Karpas-422 (cell line): ENCODE measurements around the gene SPTBN1. TPM values are rescaled to one million over a fixed set of nuclear protein-coding genes. Genes with fewer than 3 reads are reported as not detected.

Experiments
- DNase-seq: peaks from one replicate; pipeline ENCODE4 v3.0.0-alpha.2; 2015
- H2AFZ ChIP-seq: fragments of 200-600 bp; sonication (generic); 2 replicates; pipeline ENCODE4 v1.6.1; 2014; ENCODE audit warnings: antibody characterized with exemption, low read length, mixed read lengths
- H3K27ac ChIP-seq: fragments of 200-600 bp; sonication (generic); 2 replicates; pipeline ENCODE4 v1.5.1; 2014; ENCODE audit warnings: mild to moderate bottlenecking, low read length, moderate library complexity
- H3K27me3 ChIP-seq: fragments of 200-600 bp; sonication (generic); 2 replicates; pipeline ENCODE4 v1.6.1; 2014; ENCODE audit warnings: low read length, mixed read lengths
- H3K36me3 ChIP-seq: fragments of 200-600 bp; sonication (generic); 2 replicates; pipeline ENCODE4 v1.6.1; 2014; ENCODE audit warnings: low read length, mixed read lengths; ENCODE audit not compliant: insufficient read depth
- H3K4me1 ChIP-seq: fragments of 200-600 bp; sonication (generic); 2 replicates; pipeline ENCODE4 v1.6.1; 2014; ENCODE audit warnings: mild to moderate bottlenecking, low read length, mixed read lengths
- H3K4me2 ChIP-seq: fragments of 200-600 bp; sonication (generic); 2 replicates; pipeline ENCODE4 v1.6.1; 2014; ENCODE audit warnings: low read length, low read depth, mild to moderate bottlenecking; ENCODE audit not compliant: poor library complexity, severe bottlenecking
- H3K4me3 ChIP-seq: fragments of 200-600 bp; sonication (generic); 2 replicates; pipeline ENCODE4 v1.5.1; 2014; ENCODE audit warnings: mild to moderate bottlenecking, antibody characterized with exemption, low read length, mixed read lengths
- H3K79me2 ChIP-seq: fragments of 200-600 bp; sonication (generic); 2 replicates; pipeline ENCODE4 v1.6.1; 2014; ENCODE audit warnings: mild to moderate bottlenecking, low read length, mixed read lengths
- H3K9ac ChIP-seq: fragments of 200-600 bp; sonication (generic); 2 replicates; pipeline ENCODE4 v1.6.0; 2014; ENCODE audit warnings: low read length
- H3K9me2 ChIP-seq: fragments of 200-600 bp; sonication (generic), shearing (Covaris generic); replicated peaks from 2 replicates; pipeline ENCODE4 v1.6.0; 2014; ENCODE audit warnings: mild to moderate bottlenecking, low read length, moderate library complexity; ENCODE audit not compliant: insufficient read depth
- H3K9me3 ChIP-seq: fragments of 300-700, 200-600 bp; sonication (generic); 2 replicates; pipeline ENCODE4 v1.6.1; 2014; ENCODE audit warnings: low read length, mixed read lengths
- H4K20me1 ChIP-seq: fragments of 200-600 bp; sonication (generic); 2 replicates; pipeline ENCODE4 v1.6.1; 2014; ENCODE audit warnings: mild to moderate bottlenecking, antibody characterized with exemption, low read length, low read depth; ENCODE audit not compliant: insufficient read depth
- total RNA-seq: library from RNA; depleted of rRNA; stranded (reverse); fragments of >200 nt; shearing (Covaris generic); gene quantifications from 2 replicates; pipeline ENCODE4 v1.2.3, GENCODE V29; 2014; ENCODE audit warnings: low replicate concordance

The SPTBN1 gene
- total RNA-seq, 1 experiment from 2014 or later: 6.2 TPM

DNA sequence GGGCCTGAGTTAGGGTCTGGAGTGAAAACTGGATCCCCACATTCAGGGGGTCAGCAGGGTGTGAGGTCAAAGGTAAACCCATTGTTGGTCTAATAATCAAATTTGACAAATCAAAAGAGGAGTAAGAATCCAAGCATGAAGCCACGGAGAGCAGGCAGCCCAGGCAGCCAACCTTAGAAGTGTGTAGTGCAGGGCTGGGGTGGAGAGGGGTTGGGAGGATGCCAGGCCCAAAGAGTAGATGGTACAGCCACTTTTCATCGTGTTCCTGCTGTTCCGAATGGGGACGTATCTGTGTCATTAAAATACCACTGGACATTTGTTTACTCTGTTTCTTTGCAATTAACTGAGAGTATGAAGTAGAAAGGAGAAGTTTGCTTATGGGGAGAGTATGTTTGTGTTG, 16.5 kb upstream of the SPTBN1 start:
- Histone ChIP-seq H3K27ac (no peak overlapping the region), H3K9ac (no peak overlapping the region), H3K27me3 (no peaks in the 10 kb centered on the region), H3K36me3 (no peaks in the 10 kb centered on the region), H2AFZ (no peak overlapping the region), H3K4me1 (no peaks in the 10 kb centered on the region), H3K9me2 (no peaks in the 10 kb centered on the region), H3K79me2 (no peaks in the 10 kb centered on the region), H3K4me3 (no peak overlapping the region), H3K4me2 (no peak overlapping the region), H3K9me3 (no peaks in the 10 kb centered on the region), H4K20me1 (no peaks in the 10 kb centered on the region)
- DNase-seq: no peak

DNA sequence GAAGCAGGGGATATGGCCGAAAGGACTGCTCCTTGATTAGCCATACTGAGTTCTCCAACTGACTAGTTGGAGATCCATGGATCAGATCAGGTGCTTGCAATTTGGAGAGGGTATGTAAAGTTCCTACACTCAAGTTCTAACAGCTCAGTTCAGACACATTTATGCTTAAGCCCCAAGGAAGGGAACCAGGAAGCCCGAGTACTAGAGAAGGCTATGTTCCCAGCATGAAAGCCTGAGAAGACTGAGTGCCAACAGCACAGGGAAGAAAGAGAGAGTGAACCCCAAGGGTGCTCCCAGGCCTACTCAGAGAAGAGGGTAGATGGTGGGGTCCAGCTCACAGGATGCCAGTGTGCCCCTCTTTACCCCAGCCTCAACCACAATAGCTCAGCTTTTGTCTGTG, 16.1 kb upstream of the SPTBN1 start:
- H3K9ac ChIP-seq: no peak overlapping the region

DNA sequence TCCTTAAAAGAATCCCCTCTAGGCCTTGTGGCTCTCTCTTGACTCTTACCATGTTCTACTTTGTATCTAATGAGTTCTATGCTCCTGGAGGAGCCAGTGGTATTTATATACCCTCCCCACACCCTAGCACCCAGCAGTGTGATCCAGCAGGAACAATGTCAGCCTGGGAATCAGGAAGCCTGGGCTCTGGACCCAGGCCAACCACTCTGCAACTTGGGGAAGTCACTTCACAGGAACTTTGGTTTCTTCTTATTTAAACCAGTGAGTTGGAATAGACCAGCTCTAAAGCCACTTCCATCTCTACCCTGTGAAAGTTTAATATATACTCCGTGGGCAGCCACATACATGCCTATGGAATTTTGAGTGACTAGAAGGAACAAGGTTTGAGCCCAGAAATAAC, 11.6 kb upstream of the SPTBN1 start:
- H3K36me3 ChIP-seq: no peaks in the 10 kb centered on the region
- no peak overlapping the region for H3K9ac ChIP-seq
- no peaks in the 10 kb centered on the region for H3K9me2 ChIP-seq
- H3K4me2 ChIP-seq: no peak overlapping the region
- DNase-seq: no peak
- H3K4me3 ChIP-seq: no peak overlapping the region
- no peaks in the 10 kb centered on the region for H3K9me3 ChIP-seq
- H3K79me2 ChIP-seq: no peaks in the 10 kb centered on the region
- no peak overlapping the region for H2AFZ ChIP-seq
- H3K27me3 ChIP-seq: no peaks in the 10 kb centered on the region
- H3K4me1 ChIP-seq: no peaks in the 10 kb centered on the region
- H4K20me1 ChIP-seq: no peaks in the 10 kb centered on the region
- no peak overlapping the region for H3K27ac ChIP-seq

More for the DNA sequence above, 16.1 kb upstream of the SPTBN1 start:
- no peaks in the 10 kb centered on the region for H3K9me2 ChIP-seq
- H3K4me2 ChIP-seq: no peak overlapping the region
- H2AFZ ChIP-seq: no peak overlapping the region
- no peaks in the 10 kb centered on the region for H3K36me3 ChIP-seq
- no peak overlapping the region for H3K27ac ChIP-seq
- no peak for DNase-seq
- H3K9me3 ChIP-seq: no peaks in the 10 kb centered on the region
- H3K79me2 ChIP-seq: no peaks in the 10 kb centered on the region
- H4K20me1 ChIP-seq: no peaks in the 10 kb centered on the region
- no peak overlapping the region for H3K4me3 ChIP-seq
- H3K4me1 ChIP-seq: no peaks in the 10 kb centered on the region
- H3K27me3 ChIP-seq: no peaks in the 10 kb centered on the region

DNA sequence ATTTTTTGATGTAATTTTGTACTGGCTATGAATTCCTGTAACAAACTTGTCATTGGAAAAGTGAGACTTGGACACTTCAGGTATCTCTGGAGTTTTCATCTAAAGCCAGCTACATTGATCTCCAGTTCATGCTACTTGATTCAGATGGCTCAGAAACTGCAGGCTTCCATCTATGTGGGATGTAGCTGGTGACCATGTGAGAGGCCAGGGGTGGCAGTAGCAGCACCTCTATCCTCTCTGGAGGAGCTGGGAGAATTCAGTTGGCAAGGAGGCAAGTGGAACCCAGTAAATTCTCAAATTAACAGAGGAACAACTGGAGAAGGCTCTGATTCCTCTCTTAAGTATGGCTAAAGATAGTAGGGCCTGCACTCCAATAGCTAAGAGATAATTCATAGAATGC, 10.0 kb upstream of the SPTBN1 start:
- H2AFZ ChIP-seq: no peak overlapping the region
- no peaks in the 10 kb centered on the region for H3K9me2 ChIP-seq
- H3K4me2 ChIP-seq: no peak overlapping the region
- no peaks in the 10 kb centered on the region for H4K20me1 ChIP-seq
- H3K27me3 ChIP-seq: no peaks in the 10 kb centered on the region
- no peaks in the 10 kb centered on the region for H3K9me3 ChIP-seq
- no peak for DNase-seq
- H3K4me1 ChIP-seq: no peaks in the 10 kb centered on the region
- H3K4me3 ChIP-seq: no peak overlapping the region
- no peaks in the 10 kb centered on the region for H3K79me2 ChIP-seq
- H3K27ac ChIP-seq: no peak overlapping the region
- H3K36me3 ChIP-seq: no peaks in the 10 kb centered on the region
- no peak overlapping the region for H3K9ac ChIP-seq

DNA sequence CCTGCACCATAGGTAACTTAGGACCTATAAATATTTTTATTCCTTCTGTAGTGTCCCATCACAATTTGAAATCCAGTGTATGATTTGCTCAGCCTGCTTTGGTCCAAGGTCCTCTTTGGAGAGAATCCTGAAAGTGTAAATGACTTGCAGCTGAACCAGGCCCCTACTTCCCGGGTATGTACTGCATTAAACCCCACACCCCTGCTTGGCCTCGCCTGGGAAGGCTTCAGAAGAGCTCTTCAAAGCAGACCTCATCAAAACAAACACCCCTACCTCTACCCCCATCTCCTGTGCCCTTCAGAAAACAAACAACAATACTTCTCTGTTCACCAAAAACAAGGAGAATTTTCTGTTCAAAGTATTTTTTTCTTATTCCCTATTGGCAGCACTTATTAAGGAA, 9.5 kb upstream of the SPTBN1 start:
- no peak overlapping the region for H3K4me2 ChIP-seq
- H3K36me3 ChIP-seq: no peaks in the 10 kb centered on the region
- H3K4me3 ChIP-seq: no peak overlapping the region
- H3K4me1 ChIP-seq: no peaks in the 10 kb centered on the region
- no peak overlapping the region for H3K9ac ChIP-seq
- no peaks in the 10 kb centered on the region for H3K9me3 ChIP-seq
- DNase-seq: no peak
- no peaks in the 10 kb centered on the region for H4K20me1 ChIP-seq
- no peak overlapping the region for H3K27ac ChIP-seq
- H2AFZ ChIP-seq: no peak overlapping the region
- no peaks in the 10 kb centered on the region for H3K9me2 ChIP-seq
- no peaks in the 10 kb centered on the region for H3K27me3 ChIP-seq
- H3K79me2 ChIP-seq: no peaks in the 10 kb centered on the region

DNA sequence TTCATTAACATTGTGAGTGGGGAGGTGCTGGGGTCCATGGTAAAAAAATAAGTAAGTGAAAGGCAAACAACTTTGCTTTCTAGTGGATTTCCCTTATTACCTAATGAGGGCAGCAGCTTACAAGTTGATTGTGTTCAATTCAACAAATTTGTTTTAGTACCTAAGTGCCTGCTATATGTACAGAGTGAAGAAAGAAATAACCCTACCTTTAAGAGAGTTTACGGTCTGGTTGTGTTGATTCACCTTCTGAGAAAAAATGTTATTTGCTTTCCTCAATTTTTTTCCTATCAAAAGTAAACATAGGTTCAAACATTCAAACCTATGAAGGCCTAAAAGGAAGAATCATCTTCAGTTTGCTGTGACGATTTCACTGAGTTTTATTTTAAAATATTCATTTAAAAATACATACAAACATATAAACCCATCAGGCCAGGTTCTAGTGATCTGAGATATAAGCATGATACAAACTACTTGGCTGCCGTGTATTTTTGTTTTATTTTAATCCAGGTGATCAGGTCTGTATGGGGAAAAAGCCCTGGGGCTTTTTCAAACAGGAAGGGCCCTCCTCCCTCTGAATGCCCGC, 1.5 kb upstream of the SPTBN1 start:
- Histone ChIP-seq H2AFZ (no peak overlapping the region), H3K4me2 (peak overlapping the region; percentile 100), H3K9me2 (no peaks in the 10 kb centered on the region), H3K9ac (no peak overlapping the region), H3K4me1 (peaks cover 23% of the 10 kb centered on the region), H3K36me3 (no peaks in the 10 kb centered on the region), H3K9me3 (no peaks in the 10 kb centered on the region), H3K27ac (no peak overlapping the region), H4K20me1 (no peaks in the 10 kb centered on the region), H3K79me2 (no peaks in the 10 kb centered on the region), H3K4me3 (no peak overlapping the region), H3K27me3 (peaks cover 3% of the 10 kb centered on the region; the same call in 1 of the 2 replicates)
- DNase-seq: no peak

DNA sequence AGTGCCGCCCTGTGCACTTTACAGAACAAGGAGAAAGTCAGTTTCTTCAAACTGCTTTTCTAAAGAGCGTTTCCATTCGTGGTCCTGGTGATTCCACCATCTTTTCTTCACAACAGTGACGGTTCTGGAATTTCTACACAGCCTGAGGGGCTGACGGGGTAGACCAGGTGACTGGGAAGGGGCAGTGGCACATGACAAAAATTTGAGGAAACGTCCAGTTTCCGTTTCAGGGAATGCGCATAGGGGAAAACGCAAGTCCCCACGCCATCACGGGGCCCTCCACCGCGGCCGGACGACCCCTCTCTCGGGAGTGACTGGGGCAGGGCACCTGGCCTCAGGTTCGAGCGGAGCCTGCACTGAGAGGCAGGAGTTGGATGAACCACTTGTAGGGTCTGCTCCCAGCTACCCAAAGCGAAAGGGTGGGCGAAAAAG, 980 bp upstream of the SPTBN1 start:
- H3K36me3 ChIP-seq: no peaks in the 10 kb centered on the region
- H3K27ac ChIP-seq: no peak overlapping the region
- peaks cover 3% of the 10 kb centered on the region; the same call in 1 of the 2 replicates for H3K27me3 ChIP-seq
- H3K9me2 ChIP-seq: no peaks in the 10 kb centered on the region
- no peaks in the 10 kb centered on the region for H3K79me2 ChIP-seq
- H3K9ac ChIP-seq: no peak overlapping the region
- peaks cover 23% of the 10 kb centered on the region for H3K4me1 ChIP-seq
- H2AFZ ChIP-seq: no peak overlapping the region
- peak overlapping the region; percentile 100 for H3K4me2 ChIP-seq
- H3K9me3 ChIP-seq: no peaks in the 10 kb centered on the region
- DNase-seq: no peak
- H4K20me1 ChIP-seq: no peaks in the 10 kb centered on the region
- peak overlapping the region; percentile 83; the same call in 1 of the 2 replicates for H3K4me3 ChIP-seq

DNA sequence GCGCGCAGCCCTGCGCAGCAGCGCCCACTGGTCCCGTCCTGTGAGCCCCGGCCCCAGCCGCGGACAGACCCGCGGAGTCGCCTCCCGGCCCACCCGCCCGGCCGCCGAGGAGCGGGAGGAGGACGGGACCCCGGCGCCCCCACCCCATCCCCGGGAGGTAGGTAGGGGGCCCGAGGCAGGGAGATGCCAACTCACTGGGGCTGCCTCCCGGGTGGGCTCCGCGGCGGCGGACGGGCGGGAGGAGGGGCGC, 160 bp downstream of the SPTBN1 start:
- Histone ChIP-seq H3K36me3 (no peaks in the 10 kb centered on the region), H4K20me1 (no peaks in the 10 kb centered on the region), H3K4me2 (peak overlapping the region; percentile 100), H3K9ac (peak overlapping the region; percentile 66), H2AFZ (no peak overlapping the region), H3K27me3 (peaks cover 3% of the 10 kb centered on the region; the same call in 1 of the 2 replicates), H3K27ac (no peak overlapping the region), H3K9me2 (no peaks in the 10 kb centered on the region), H3K79me2 (no peaks in the 10 kb centered on the region), H3K4me3 (peak overlapping the region; percentile 83), H3K4me1 (peaks cover 23% of the 10 kb centered on the region), H3K9me3 (no peaks in the 10 kb centered on the region)
- DNase-seq: no peak
